Activated CD8-positive, alpha-beta memory T cell treated with anti-CD3 and anti-CD28 coated beads, Interleukin-2, amount 10 ng/mL, durations not matched to agents 7 days and 5 days (primary cell): ENCODE measurements around the gene NPTXR. TPM values are rescaled to one million over a fixed set of nuclear protein-coding genes. Genes with fewer than 3 reads are reported as not detected.

ENCODE experiments used
- ATAC-seq: fragments of 150-1000 bp; cut with Tn5 transposase; one replicate; pipeline ENCODE4 v1.10.0; 2021; ENCODE audit warnings: moderate library complexity
- CTCF ChIA-PET: fragments of 350-600 bp; sonication (Branson Sonifier 250); formaldehyde crosslinking; loops from one replicate; lab custom pipeline; 2021; ENCODE audit warnings: antibody characterized with exemption; lab: Charles Lee
- DNase-seq: peaks from one replicate; pipeline ENCODE4 v3.0.0-alpha.2; 2020
- H3K27ac Mint-ChIP-seq: one replicate; pipeline ENCODE4 v1.8.0; 2021; ENCODE audit warnings: mild to moderate bottlenecking, mixed read lengths
- H3K27me3 Mint-ChIP-seq: one replicate; pipeline ENCODE4 v1.8.0; 2021; ENCODE audit warnings: mixed read lengths
- H3K36me3 Mint-ChIP-seq: one replicate; pipeline ENCODE4 v1.8.0; 2021; ENCODE audit warnings: mild to moderate bottlenecking, mixed read lengths
- H3K4me1 Mint-ChIP-seq: one replicate; pipeline ENCODE4 v1.8.0; 2021; ENCODE audit warnings: mixed read lengths
- H3K4me3 Mint-ChIP-seq: one replicate; pipeline ENCODE4 v1.8.0; 2021; ENCODE audit warnings: mild to moderate bottlenecking, moderate library complexity, mixed read lengths
- H3K9me3 Mint-ChIP-seq: one replicate; pipeline ENCODE4 v1.8.0; 2022; ENCODE audit warnings: low read depth, mixed read lengths
- total RNA-seq, 2 experiments: library from RNA; stranded (reverse); gene quantifications; one replicate each; pipeline ENCODE4 v1.2.3, GENCODE V29; 2021

NPTXR gene
- total RNA-seq, 2 experiments from 2014 or later = 0.96 to 2.4 TPM

DNA sequence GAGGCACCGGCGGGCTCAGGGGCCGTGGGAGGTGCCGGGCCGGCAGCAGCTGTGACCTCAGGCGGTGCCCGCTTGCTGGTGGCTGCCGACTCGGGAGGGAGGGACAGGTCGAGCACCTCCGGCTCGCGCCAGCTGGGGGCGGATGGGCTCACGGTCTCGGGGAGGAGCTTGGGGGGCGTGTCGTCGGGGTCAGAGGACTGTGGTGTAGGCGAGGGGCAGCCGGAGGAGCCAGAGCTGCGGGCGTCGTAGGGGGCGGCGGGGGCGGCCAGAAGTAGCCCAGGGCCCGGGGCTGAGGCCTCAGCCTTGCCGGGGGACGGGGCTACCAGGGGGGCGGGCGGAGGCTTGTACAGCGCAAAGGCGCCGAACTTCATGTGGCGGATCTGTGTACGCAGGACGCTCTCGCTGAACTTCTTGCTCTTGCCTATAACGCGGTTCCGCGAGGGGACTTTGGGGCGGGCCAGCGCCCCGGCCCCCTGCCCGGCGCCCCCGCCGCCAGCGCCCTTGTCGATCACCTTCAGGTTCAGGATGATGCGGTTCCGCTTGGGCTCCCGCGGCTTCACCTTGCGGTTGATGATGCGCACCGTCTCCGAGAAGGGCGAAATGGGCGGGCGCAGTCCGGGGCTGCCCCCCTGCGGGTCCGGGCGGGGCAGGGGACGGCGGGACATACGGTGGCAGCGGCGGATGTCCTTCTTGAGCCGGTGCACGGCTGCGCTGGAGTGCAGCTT, 22.7 kb upstream of the NPTXR start:
- no peak for DNase-seq
- H3K4me3 Mint-ChIP-seq = no peak overlapping the region
- no peaks in the 10 kb centered on the region for H3K27me3 Mint-ChIP-seq
- no peak for ATAC-seq
- H3K27ac Mint-ChIP-seq = no peak overlapping the region
- peaks cover 12% of the 10 kb centered on the region for H3K36me3 Mint-ChIP-seq
- no peaks in the 10 kb centered on the region for H3K9me3 Mint-ChIP-seq
- peaks cover 31% of the 10 kb centered on the region for H3K4me1 Mint-ChIP-seq
- CTCF ChIA-PET = no interaction called here

- no peak overlapping the region for H3K27ac Mint-ChIP-seq
- DNase-seq (no peak), ATAC-seq (no peak)
- no peaks in the 10 kb centered on the region for H3K9me3 Mint-ChIP-seq
- no peaks in the 10 kb centered on the region for H3K27me3 Mint-ChIP-seq
- CTCF ChIA-PET = no interaction called here
- peaks cover 12% of the 10 kb centered on the region for H3K36me3 Mint-ChIP-seq
- H3K4me3 Mint-ChIP-seq = no peak overlapping the region
- peaks cover 30% of the 10 kb centered on the region for H3K4me1 Mint-ChIP-seq
Measured at GRCh38 chr22:38866024-38866398, 22.2 kb upstream of the NPTXR start.

DNA sequence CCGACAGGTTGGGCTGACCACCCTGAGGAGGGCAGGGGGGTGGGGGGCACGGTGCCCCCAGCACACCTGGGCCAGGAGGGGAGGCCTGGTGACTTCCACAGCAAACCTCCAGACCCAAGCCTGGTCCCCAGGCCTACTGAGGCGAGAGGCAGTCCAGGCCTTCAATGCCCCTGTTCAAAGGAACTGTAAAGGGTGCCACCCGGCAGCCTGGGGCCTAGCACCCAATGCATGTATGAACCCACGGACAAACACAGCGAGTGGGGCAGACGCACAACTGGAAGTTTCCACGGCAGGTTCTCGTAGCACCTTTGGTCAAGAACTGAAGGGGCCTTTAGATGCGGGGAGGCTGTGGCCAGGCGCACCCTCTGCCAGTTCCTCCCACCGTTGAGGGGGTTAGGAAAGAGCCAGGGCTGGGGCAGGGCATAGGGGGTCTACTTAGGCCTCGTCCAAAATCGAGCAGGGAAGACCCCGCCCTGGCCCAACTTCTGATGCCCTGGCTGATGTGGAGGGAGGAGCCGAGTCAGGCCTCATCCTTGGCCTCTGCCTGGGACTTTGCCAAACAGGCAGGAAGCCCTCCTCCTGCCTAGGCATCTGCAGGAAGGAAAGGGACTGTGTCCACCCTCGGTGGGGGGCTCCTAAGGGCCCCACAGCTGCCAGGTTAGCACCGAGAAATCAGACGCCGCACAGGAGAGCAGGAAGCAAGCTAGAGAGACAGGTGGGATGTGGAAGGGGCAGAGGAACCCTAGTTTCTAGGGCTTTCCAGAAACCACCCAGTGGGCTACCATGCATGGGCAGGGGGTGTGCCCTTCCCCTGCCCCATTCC, 21.6 kb upstream of the NPTXR start:
- no peak overlapping the region for H3K27ac Mint-ChIP-seq
- H3K27me3 Mint-ChIP-seq = no peaks in the 10 kb centered on the region
- peaks cover 12% of the 10 kb centered on the region for H3K36me3 Mint-ChIP-seq
- H3K4me3 Mint-ChIP-seq = no peak overlapping the region
- H3K4me1 Mint-ChIP-seq = peaks cover 25% of the 10 kb centered on the region
- DNase-seq = no peak
- CTCF ChIA-PET = interaction anchor here (1.3 to 1.9 kb wide), 2 partner anchors 138 to 140 kb away, joined by 3 to 5 read pairs; no protein-coding TSS in a partner anchor
- ATAC-seq = no peak
- no peaks in the 10 kb centered on the region for H3K9me3 Mint-ChIP-seq

- Mint-ChIP-seq H3K27ac (no peak overlapping the region), H3K27me3 (no peaks in the 10 kb centered on the region), H3K4me1 (peaks cover 17% of the 10 kb centered on the region), H3K9me3 (no peaks in the 10 kb centered on the region), H3K36me3 (peaks cover 7% of the 10 kb centered on the region), H3K4me3 (no peak overlapping the region)
- ATAC-seq (no peak), DNase-seq (no peak)
- CTCF ChIA-PET = interaction anchor here (1.3 to 1.9 kb wide), 2 partner anchors 138 to 139 kb away, joined by 3 to 5 read pairs; no protein-coding TSS in a partner anchor
Measured at GRCh38 chr22:38864361-38865191, 20.7 kb upstream of the NPTXR start.

DNA sequence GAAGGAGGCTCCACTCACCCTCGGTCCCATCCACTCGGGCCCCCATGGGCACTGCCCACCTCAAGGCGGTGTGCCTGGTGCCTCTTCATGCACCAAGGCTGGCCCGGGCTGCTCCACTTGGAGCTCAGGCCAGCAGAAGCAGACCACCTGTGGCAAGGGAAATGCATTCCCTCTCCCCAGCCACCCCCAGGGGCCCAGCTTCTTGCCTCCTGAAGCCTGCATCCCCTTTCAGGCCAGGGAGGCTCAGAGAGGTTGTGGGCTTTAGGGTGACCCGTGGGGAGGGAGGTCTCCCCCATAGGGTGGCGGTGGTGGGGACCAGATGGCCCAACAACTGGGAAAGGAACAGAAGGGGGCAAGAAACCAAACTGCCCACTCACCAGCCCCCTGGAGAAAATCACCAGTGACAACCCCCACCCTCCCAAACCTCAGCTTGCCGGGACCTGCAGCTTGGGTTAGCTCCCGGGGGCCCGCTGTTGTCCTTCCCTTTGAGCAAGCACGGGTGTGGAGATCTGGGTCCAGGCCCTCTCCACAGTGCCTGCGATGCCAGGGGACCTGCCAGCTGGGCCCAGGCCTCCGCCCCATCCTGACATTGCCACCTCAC, 19.8 kb upstream of the NPTXR start:
- peaks cover 9% of the 10 kb centered on the region for H3K4me1 Mint-ChIP-seq
- DNase-seq = no peak
- no peak for ATAC-seq
- H3K36me3 Mint-ChIP-seq = peaks cover 6% of the 10 kb centered on the region
- no peak overlapping the region for H3K27ac Mint-ChIP-seq
- H3K27me3 Mint-ChIP-seq = no peaks in the 10 kb centered on the region
- CTCF ChIA-PET = interaction anchor here (1.9 kb wide), 1 partner anchor 139 kb away, joined by 5 read pairs; no protein-coding TSS in a partner anchor
- H3K4me3 Mint-ChIP-seq = no peak overlapping the region
- H3K9me3 Mint-ChIP-seq = no peaks in the 10 kb centered on the region

DNA sequence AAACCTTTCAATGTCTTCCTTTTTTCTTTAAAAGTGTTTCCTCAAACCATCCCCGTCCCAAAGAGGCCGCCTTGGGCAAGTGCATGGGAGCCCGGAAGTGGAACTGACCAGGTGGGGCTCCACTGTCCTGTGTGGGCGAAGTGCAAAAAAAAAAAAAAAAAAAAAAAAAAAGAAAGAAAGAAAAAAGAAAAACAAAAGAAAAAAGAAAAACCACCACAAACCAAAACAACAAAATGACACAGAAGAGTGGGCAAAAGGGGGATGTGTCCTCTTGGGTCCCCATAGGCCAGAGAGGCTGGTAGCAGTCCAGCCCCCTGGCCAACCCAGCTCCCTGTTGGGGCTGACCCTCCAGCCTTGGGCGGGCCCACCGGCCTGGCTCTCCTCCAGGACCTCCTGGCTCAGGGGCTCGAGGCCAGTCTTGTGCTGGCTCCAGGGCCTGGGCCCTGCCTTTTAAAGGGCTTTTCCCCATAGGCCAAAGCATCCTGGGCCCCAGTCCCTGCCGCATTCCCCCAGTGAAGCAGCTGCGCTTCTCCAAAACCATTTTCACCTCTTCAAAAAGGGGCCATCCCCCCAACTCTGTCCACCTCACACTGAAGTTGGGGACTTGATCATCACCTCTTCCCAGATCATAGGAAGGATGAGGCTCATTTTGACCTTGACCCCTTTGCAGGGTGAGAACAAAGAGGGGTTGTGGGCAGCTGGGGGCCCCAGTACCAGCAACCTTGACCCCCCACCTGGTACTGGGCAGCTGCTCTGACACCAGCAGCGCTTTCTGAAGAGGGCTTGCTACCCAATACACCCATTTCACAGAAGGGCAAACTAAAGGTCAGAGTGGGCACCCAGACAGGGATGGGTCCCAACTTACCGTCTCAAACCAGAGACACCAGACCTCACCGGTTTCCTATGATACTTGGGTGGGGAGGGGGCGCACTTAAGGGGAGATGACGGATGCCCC, 18.8 kb upstream of the NPTXR start:
- Mint-ChIP-seq H3K4me3 (no peak overlapping the region), H3K4me1 (peaks cover 3% of the 10 kb centered on the region), H3K36me3 (peaks cover 3% of the 10 kb centered on the region), H3K27ac (no peak overlapping the region), H3K9me3 (no peaks in the 10 kb centered on the region), H3K27me3 (peaks cover under 1% of the 10 kb centered on the region)
- ATAC-seq = no peak
- CTCF ChIA-PET = interaction anchor here (2.4 kb wide), 1 partner anchor 93 kb away, joined by 7 read pairs; no protein-coding TSS in a partner anchor
- no peak for DNase-seq

GRCh38 chr22:38861927-38862326, 18.1 kb upstream of the NPTXR start:
- no peak for DNase-seq
- no peak for ATAC-seq
- Mint-ChIP-seq H3K27me3 (peaks cover 8% of the 10 kb centered on the region), H3K36me3 (peaks cover 1% of the 10 kb centered on the region), H3K4me3 (no peak overlapping the region), H3K27ac (no peak overlapping the region), H3K4me1 (peaks cover 2% of the 10 kb centered on the region), H3K9me3 (no peaks in the 10 kb centered on the region)
- CTCF ChIA-PET = interaction anchor here (2.0 to 2.4 kb wide), 2 partner anchors 8 to 92 kb away, joined by 7 to 10 read pairs; no protein-coding TSS in a partner anchor

DNA sequence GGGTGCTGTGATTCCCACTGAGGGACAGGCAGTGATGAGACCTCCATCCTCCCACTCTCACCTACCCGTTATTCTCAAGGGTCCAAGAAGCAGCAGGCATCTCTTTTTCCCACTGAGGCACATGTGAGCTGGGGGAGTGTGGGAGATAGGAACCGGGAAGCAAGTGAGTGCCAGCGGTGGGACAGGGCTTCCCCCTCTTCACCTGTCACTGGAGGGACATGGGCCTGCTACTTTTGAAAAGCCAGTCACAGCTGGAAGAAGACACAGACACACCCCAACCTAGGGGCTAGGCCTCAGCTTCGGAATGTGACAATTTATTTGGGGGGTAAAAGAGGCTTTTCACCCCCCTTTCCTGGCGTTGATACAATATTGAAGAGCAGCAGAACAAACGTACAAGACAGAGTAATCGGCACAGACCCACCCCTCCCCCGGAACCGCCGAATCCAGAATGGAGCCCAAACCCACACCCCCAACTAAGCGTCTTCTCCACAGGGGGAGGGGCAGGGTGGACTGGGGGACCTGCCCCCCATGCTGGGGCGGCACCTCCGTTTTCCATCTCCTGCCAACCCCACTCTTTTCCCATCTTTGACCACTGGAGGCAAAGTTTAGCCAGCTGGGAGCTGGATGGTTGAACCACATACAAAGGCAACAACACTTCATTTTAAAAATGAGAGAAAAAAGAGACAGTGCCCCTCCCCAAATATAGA, 17.5 kb upstream of the NPTXR start:
- Mint-ChIP-seq H3K4me1 (peaks cover 2% of the 10 kb centered on the region), H3K27me3 (peaks cover 9% of the 10 kb centered on the region), H3K36me3 (peaks cover 1% of the 10 kb centered on the region), H3K4me3 (no peak overlapping the region), H3K27ac (no peak overlapping the region), H3K9me3 (no peaks in the 10 kb centered on the region)
- ATAC-seq (no peak), DNase-seq (no peak)
- CTCF ChIA-PET = interaction anchor here (2.0 to 2.4 kb wide), 2 partner anchors 8 to 92 kb away, joined by 7 to 10 read pairs; no protein-coding TSS in a partner anchor

DNA sequence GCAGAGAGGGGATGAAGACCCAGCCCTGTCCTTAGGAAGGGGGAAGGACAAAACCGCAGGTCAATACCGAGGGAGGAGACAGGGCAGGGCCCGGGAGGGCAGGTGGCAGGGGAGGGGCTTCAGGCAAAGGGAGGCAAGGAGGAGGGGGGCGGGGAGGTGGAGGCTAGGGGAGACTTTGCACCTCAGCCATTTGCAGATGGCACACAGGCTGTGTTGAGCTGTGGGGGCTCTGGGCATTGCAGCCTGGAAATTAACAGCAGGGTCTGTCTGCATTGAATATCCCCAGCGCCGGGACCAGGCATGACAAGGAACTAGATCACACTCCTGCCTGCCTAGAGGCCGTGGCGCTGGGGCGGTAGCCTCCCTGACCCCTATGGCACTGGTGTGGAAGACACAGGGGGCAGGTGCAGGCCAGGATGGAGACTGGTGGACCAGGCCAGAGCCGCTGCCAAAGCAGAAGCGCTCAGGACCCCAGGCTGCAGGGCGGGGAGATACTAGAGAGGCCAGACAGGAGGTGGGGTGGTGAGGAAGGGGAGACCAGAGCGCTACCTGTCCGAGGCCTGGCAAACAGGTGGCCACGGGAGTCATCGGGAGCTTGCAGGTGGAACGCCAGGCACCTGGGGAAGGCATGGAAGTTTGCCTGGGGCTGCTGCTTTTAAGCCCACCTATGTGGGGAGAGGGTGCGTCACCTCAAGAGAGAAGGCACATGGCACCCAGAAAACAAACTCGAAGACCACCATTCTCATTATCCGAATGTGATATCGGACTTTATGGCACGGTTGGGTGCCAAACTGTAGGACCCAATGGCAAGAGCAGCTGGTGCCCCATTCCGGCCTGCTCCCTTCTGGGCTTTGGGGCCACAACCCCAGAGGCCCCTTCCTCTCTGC, 16.7 kb upstream of the NPTXR start:
- CTCF ChIA-PET = interaction anchor here (2.0 to 2.4 kb wide), 2 partner anchors 9 to 91 kb away, joined by 7 to 10 read pairs; no protein-coding TSS in a partner anchor
- no peak for ATAC-seq

DNA sequence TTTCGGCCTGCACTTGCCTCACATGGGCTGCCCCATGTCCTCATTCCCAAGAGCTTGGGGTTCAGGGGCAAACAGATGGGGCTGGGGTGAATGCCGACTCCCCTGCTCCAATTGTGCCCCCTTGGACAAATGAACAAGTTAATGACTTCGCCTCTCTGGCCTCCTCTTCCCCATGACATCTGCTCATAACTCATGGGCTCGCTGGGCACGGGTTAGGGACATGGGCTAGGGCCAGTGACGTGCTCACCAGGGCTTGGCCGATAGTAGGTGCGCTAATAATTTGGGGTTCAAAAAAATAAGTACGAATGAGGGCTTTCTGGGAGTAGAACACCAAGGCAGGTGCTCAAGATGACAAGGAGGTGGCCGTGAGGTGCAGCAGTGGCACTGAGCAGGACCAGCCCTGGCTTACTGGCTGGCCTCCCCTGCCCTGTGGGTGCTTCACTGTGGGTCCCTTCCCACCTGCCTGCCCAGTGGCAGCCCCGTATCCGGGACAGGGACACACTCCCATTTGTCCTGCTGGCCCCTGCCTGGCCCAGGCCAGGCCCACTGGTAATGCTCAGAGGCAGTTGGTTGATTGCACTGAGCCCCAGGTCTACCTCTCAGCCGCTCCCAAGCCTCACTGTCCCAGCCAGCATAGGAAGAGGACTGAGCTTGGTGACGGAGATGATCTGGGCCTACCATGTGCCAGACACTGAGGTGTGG, 15.9 kb upstream of the NPTXR start:
- no peaks in the 10 kb centered on the region for H3K9me3 Mint-ChIP-seq

More for the DNA sequence above, 16.7 kb upstream of the NPTXR start:
- Mint-ChIP-seq H3K9me3 (no peaks in the 10 kb centered on the region), H3K27ac (no peak overlapping the region), H3K27me3 (peaks cover 10% of the 10 kb centered on the region), H3K4me1 (peaks cover 2% of the 10 kb centered on the region), H3K36me3 (peaks cover 1% of the 10 kb centered on the region), H3K4me3 (no peak overlapping the region)
- DNase-seq = no peak

More for the DNA sequence above, 15.9 kb upstream of the NPTXR start:
- no peak for ATAC-seq
- CTCF ChIA-PET = interaction anchor here (2.0 to 3.0 kb wide), 2 partner anchors 10 to 11 kb away, joined by 10 to 11 read pairs; no protein-coding TSS in a partner anchor
- Mint-ChIP-seq H3K4me1 (no peaks in the 10 kb centered on the region), H3K27me3 (peaks cover 14% of the 10 kb centered on the region), H3K36me3 (peaks cover 1% of the 10 kb centered on the region), H3K4me3 (no peak overlapping the region), H3K27ac (no peak overlapping the region)
- DNase-seq = no peak
